ENCODE measurements around the gene SLC9C2. TPM values are rescaled to one million over a fixed set of nuclear protein-coding genes. Genes with fewer than 3 reads are reported as not detected.

The SLC9C2 gene
- total RNA-seq, 4 donors from 2014 or later: 0.34 TPM; not detected in 3

- no peak for TF ChIP-seq CTCF (IDR thresholded peaks at IDR 0.05; ENCODE audit: low read depth)
Measured at GRCh38 chr1:173454966-173455524, 147.8 kb downstream of the SLC9C2 start.

- TF ChIP-seq CTCF (IDR thresholded peaks at IDR 0.05; ENCODE audit: low read depth): no peak
Measured at GRCh38 chr1:173453982-173454381, 148.9 kb downstream of the SLC9C2 start.

GRCh38 chr1:173451981-173452380, 150.9 kb downstream of the SLC9C2 start:
- TF ChIP-seq CTCF (IDR thresholded peaks at IDR 0.05; ENCODE audit: low read depth): no peak

Other genes with a start within 250 kb of the SLC9C2 start
- 1,000 to 10,000 TPM in 1 of 4 donors, 100 to 1,000 TPM in 3; 416 to 1,193 (median 608) TPM for gene PRDX6, start 125.7 kb downstream of the SLC9C2 start, total RNA-seq
- gene TEX50, start 32.3 kb upstream of the SLC9C2 start, total RNA-seq: not detected
- gene ANKRD45, start 66.8 kb upstream of the SLC9C2 start, total RNA-seq: under 1 TPM in 1 of 4 donors, not detected in 3; 0.34 TPM
- 10 to 100 TPM; 27.7 to 45.2 (median 44.4) TPM for gene KLHL20, start 111.9 kb upstream of the SLC9C2 start, total RNA-seq
- 10 to 100 TPM; 13.3 to 21.4 (median 15.6) TPM for gene DARS2, start 221.6 kb upstream of the SLC9C2 start, total RNA-seq
- gene CENPL, start 221.8 kb upstream of the SLC9C2 start, total RNA-seq: 1 to 10 TPM; 4.9 to 8.5 (median 6.2) TPM

Data from subcutaneous adipose tissue (tissue), 4 donors.